Parietal lobe (tissue), 1 donor: ENCODE data around the gene OR1E2. TPM values are rescaled to one million over a fixed set of nuclear protein-coding genes. Genes with fewer than 3 reads are reported as not detected.

Experiments
- total RNA-seq: library from RNA; depleted of rRNA; stranded (reverse); fragments of >200 nt; gene quantifications from one replicate; pipeline ENCODE4 v1.2.3, GENCODE V29; 2014

OR1E2 gene, protein sequence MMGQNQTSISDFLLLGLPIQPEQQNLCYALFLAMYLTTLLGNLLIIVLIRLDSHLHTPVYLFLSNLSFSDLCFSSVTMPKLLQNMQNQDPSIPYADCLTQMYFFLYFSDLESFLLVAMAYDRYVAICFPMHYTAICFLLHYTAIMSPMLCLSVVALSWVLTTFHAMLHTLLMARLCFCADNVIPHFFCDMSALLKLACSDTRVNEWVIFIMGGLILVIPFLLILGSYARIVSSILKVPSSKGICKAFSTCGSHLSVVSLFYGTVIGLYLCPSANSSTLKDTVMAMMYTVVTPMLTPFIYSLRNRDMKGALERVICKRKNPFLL
- total RNA-seq, result not detected

DNA sequence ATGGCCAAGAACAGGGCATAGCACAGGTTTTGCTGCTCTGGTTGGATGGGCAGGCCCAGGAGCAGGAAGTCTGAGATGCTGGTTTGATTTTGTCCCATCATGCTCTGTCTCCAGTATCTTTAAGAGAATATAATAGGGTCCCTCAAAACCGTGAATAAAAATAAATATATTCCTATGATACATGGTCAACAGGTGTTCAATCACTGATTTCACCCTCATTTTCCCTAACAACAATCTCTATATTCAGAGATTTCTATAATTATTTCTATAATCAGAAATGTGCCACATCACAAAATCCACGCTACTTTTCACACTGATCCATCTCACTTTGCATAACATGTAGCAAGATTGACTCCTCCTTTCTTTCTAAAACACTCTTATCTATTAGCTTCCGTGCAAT lies at the start of gene OR1E2:
Gene OR1E2, minus strand, starts transcription at position 101 of the 400 bp plus-strand sequence. Its CDS starts 0 bp downstream, at position 101.

DNA sequence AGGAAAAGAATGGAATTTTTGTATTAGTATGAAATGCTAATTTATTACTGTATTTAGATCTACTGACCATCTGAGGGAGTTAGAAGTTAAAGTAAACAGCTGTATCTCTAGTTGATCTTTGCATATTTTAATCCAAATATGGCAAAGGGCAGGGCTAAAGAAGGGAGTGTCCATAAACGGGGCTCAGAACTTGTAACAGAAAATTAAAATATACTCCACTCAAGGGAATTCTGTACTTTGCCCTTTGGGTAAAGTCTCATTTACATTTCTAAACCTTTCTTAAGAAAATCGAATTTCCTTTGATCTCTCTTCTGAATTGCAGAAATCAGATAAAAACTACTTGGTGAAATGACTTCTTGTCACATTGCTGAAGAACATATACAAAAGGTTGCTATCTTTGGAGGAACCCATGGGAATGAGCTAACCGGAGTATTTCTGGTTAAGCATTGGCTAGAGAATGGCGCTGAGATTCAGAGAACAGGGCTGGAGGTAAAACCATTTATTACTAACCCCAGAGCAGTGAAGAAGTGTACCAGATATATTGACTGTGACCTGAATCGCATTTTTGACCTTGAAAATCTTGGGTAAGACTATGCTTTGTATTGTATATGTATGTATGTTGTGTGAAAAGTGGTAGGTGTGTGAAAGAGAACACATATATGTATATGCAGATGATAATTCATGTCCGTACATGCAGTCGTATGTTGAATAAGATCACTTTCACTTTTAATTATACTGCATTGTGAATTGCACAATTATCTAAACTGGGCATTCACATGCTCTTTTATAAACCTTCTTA lies 42.4 kb upstream of the OR1E2 start, which contains the start of gene ASPA:
Gene ASPA, plus strand, starts transcription at position 186 of the 799 bp plus-strand sequence. Its CDS starts 163 bp downstream, at position 349.

DNA sequence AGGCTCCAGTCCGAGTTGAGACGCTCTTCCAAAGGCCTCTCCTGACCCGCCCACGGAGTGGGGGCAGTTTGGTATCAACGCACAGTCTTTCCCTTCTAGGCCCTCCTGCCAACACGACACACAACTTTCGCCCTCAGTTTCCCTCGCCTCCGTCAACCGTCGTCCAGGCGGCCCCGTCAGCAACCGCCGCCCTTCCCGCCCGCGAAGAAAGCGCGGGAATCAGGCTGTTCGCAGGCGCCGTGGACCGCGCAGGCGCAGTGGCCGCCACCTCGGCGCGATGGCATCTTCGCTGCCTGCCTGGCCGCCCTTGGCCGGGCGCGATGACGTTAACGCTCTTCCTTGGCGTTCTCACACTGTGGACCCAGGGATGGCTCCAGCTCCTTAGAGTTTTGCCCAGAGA lies 38.0 kb upstream of the OR1E2 start, which contains the start of gene SPATA22:
Gene SPATA22, minus strand, starts transcription at position 221 of the 400 bp plus-strand sequence. CDS start 2,494 bp downstream, outside the sequence.

DNA sequence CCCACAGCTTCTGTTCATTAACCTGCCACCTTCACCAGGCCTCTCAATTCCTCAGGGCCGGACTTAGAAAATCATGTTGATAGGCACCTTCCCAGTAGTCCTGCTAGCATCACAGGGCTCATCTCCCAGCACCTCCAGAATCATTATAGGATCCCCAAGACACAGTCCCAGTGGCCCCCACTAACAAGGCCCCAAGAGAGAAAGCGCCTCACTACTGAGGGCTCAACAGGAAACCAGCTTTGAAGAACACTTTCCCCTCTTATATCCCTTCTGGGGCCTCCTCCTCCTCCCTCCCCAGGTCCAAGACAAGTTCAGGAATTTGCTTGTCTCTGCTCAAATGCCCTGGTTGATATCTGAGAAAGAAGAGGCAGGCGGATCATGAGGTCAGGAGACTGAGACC lies 22.6 kb downstream of the OR1E2 start, which contains the start of gene OR3A3:
Gene OR3A3, plus strand, starts transcription at position 301 of the 400 bp plus-strand sequence.

DNA sequence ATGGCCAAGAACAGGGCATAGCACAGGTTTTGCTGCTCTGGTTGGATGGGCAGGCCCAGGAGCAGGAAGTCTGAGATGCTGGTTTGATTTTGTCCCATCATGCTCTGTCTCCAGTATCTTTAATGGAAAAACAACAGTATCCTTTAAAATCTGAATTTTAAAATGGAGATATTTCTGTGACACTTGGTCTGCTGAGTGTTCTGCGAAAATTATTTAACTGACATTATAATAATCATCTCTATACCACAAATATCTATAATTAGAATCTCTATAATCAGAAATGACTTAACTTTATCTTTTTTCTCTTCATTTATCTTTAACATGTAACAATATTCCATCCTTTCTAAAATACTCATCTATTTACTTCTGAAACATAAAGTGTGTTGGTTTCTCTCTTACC lies 35.3 kb downstream of the OR1E2 start, which contains the start of gene OR1E1:
Gene OR1E1, minus strand, starts transcription at position 101 of the 400 bp plus-strand sequence. Its CDS starts 0 bp downstream, at position 101.

DNA sequence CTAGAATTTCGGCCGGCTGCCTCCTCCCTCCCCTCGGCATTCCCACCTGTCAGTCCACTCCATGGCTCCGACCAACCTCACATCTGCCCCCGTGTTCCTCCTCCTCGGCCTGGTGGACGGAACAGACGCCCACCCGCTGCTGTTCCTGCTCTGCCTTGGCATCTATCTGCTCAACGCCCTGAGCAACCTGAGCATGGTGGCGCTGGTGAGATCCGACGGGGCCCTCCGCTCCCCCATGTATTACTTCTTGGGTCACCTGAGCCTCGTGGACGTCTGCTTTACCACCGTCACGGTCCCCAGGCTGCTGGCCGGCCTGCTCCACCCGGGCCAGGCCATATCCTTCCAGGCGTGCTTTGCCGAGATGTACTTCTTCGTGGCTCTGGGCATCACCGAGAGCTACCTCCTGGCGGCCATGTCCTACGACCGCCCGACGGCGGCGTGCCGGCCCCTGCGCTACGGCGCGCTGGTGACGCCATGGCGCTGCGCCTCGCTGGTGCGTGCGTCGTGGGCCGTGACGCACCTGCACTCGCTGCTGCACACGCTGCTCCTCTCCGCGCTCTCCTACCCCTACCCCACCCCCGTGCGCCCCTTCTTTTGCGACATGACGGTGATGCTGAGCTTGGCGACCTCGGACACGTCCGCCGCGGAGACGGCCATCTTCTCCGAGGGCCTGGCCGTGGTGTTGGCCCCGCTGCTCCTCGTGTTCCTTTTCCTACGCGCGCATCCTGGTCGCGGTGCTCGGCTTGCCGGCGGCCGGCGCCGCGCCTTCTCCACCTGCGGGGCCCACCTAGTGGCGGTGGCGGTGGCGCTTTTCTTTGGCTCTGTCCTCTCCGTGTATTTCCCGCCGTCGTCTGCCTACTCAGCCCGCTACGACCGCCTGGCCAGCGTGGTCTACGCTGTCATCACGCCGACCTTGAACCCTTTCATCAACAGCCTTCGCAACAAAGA lies 47.5 kb downstream of the OR1E2 start, which contains the start of gene OR3A2:
Gene OR3A2, minus strand, starts transcription at position 440 of the 948 bp plus-strand sequence.

Other genes starting within 250 kb of the OR1E2 start
- not detected for gene OR1A2, start 236.3 kb downstream of the OR1E2 start, total RNA-seq
- not detected for gene OR1A1, start 226.2 kb downstream of the OR1E2 start, total RNA-seq
- gene OR3A1, start 135.5 kb downstream of the OR1E2 start, total RNA-seq, result 0.31 TPM
- 1.3 TPM for gene OR3A2, start 47.5 kb downstream of the OR1E2 start, total RNA-seq
- gene OR1E1, start 35.4 kb downstream of the OR1E2 start, total RNA-seq, result not detected
- gene OR3A3, start 22.5 kb downstream of the OR1E2 start, total RNA-seq, result not detected
- 1.3 TPM for gene SPATA22, start 38.0 kb upstream of the OR1E2 start, total RNA-seq
- 1.3 TPM for gene ASPA, start 42.2 kb upstream of the OR1E2 start, total RNA-seq
- gene TRPV3, start 124.0 kb upstream of the OR1E2 start, total RNA-seq, result 0.94 TPM
- gene TRPV1, start 175.6 kb upstream of the OR1E2 start, total RNA-seq, result 10.6 TPM
- gene SHPK, start 202.4 kb upstream of the OR1E2 start, total RNA-seq, result 23.5 TPM
- gene CTNS, start 202.9 kb upstream of the OR1E2 start, total RNA-seq, result 8.5 TPM
- 31.3 TPM for gene TAX1BP3, start 234.7 kb upstream of the OR1E2 start, total RNA-seq
- gene EMC6, start 235.0 kb upstream of the OR1E2 start, total RNA-seq, result 10.6 TPM